Measurements from ENCODE around the gene C14orf180.

DNA sequence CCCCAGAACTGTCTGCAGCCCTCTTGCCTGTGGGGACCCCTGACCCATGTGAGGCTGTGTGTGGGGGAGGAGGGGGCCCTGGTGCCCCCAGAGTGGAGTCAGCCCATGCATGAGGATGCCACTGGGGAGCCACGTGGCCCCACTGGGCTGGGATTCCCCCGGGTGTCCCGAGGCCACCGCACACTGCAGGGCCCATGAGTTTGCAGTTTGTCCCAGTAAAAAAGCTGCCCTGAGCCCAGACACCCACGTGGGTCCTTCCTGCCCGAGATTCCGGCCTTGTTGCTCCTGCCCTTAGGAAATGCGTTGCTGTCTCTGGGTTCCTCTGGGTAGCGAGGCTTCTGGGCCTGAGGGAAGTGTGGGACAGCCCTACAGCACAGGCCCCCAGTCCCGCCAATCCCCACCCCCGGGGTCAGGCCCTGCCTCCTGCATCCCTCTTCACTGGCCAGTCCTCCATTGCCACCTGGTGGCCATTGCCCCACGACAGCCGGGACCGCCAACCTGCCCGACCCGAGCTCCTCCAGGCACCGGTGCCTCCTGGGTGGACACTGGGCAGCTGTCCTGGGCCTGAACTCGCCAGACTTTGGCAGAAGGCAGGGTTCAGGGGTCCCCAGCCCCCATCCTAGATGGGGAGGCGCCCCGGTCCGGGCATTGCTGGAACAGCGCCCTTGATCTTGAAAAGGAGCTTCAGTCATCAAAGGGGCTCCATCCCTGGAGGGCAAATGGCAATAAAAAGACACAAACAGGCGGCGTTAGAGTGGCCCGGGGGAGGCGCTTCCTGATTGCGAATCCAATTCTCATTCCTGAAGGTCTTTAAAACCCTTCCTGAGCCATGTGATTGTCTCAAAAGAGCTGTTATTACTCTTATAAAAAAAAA lies 15.6 kb upstream of the C14orf180 start:
- TF ChIP-seq, protein P1, sequence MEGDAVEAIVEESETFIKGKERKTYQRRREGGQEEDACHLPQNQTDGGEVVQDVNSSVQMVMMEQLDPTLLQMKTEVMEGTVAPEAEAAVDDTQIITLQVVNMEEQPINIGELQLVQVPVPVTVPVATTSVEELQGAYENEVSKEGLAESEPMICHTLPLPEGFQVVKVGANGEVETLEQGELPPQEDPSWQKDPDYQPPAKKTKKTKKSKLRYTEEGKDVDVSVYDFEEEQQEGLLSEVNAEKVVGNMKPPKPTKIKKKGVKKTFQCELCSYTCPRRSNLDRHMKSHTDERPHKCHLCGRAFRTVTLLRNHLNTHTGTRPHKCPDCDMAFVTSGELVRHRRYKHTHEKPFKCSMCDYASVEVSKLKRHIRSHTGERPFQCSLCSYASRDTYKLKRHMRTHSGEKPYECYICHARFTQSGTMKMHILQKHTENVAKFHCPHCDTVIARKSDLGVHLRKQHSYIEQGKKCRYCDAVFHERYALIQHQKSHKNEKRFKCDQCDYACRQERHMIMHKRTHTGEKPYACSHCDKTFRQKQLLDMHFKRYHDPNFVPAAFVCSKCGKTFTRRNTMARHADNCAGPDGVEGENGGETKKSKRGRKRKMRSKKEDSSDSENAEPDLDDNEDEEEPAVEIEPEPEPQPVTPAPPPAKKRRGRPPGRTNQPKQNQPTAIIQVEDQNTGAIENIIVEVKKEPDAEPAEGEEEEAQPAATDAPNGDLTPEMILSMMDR (IDR thresholded peaks at IDR 0.05): peak; percentile 84
- no peak for TF ChIP-seq CHD2 (IDR thresholded peaks at IDR 0.05; ENCODE audit: low read length, partially characterized antibody)
